ENCODE measurements around the gene OBSCN.

GRCh38 chr1:228392111-228392936 is 184.5 kb downstream of the OBSCN start:
- TF ChIP-seq CTCF (conservative IDR thresholded peaks at IDR 0.05; ENCODE audit: low read length) (no peak), EZH2phosphoT487 (IDR thresholded peaks at IDR 0.05; ENCODE audit: borderline replicate concordance) (no peak)
